ENCODE data around the gene NEXN. TPM values are rescaled to one million over a fixed set of nuclear protein-coding genes. Genes with fewer than 3 reads are reported as not detected.

Gene NEXN
- polyA plus RNA-seq (2011; rRNA removed), result 7.8 and 16.9 TPM in 2 replicates
- 3.6 and 6.7 TPM in 2 replicates for polyA minus RNA-seq (2011; rRNA and poly(A)+ RNA removed)

DNA sequence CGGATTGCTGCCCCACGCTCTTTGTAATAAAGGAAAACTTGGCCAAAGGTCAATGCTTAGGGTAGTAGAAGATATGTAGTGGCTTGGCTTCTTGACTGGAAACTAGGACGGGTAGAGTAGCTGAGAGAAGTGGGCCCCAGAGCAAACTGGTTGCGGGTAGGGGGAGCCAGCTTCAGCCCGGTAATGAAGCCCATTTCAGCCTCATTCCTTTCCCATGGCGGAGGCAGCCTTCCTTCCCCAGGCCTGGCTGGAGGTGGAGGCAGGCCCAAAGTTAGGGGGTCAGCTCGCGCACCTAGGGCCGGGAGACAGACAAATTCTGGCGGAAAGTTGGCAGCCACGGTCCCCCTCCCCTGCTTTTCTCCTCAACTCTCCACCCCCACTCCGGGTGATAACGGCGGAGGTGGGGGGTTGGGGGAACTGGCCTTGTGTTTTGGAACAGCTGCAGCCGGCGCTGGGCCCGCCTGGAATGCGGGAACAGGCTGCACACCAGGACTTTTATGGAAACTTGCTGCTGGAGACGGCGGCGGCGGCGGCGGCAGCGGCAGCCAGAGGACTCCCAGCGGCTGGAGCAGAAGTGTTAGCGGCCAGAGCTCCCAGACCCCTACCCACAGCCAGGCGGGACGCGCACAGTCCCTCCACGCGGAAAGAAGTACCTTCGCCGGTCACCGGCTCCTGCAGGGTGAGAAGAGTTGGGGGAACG, at the start of gene NEXN:
Gene NEXN, plus strand, starts transcription at position 544 of the 700 bp plus-strand sequence. CDS start 27,483 bp downstream, outside the sequence.
- Histone ChIP-seq H3K36me3 (ENCODE audit: control insufficient read depth, insufficient read depth, low read length) (peaks cover 1% of the 10 kb centered on the region; the same call in 1 of the 2 replicates), H3K27me3 (ENCODE audit: control insufficient read depth, insufficient read depth, low read length) (no peaks in the 10 kb centered on the region), H3K4me3 (ENCODE audit: low read depth, low read length) (peak within 1 kb of the TSS; percentile 77)
- TF ChIP-seq, protein P1, sequence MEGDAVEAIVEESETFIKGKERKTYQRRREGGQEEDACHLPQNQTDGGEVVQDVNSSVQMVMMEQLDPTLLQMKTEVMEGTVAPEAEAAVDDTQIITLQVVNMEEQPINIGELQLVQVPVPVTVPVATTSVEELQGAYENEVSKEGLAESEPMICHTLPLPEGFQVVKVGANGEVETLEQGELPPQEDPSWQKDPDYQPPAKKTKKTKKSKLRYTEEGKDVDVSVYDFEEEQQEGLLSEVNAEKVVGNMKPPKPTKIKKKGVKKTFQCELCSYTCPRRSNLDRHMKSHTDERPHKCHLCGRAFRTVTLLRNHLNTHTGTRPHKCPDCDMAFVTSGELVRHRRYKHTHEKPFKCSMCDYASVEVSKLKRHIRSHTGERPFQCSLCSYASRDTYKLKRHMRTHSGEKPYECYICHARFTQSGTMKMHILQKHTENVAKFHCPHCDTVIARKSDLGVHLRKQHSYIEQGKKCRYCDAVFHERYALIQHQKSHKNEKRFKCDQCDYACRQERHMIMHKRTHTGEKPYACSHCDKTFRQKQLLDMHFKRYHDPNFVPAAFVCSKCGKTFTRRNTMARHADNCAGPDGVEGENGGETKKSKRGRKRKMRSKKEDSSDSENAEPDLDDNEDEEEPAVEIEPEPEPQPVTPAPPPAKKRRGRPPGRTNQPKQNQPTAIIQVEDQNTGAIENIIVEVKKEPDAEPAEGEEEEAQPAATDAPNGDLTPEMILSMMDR (IDR thresholded peaks at IDR 0.05; ENCODE audit: insufficient read depth, low read depth, low read length), result peak; percentile 36
- ChIA-PET CTCF (interaction anchor here (1.4 kb wide), 1 partner anchor 232 kb away, joined by 3 read pairs; no protein-coding TSS in a partner anchor), POLR2A (interaction anchor here (0.5 to 0.7 kb wide), 2 partner anchors 43 to 351 kb away, joined by 3 to 13 read pairs; no protein-coding TSS in a partner anchor)
- DNase-seq (ENCODE audit: low read depth), result peak; percentile 21

DNA sequence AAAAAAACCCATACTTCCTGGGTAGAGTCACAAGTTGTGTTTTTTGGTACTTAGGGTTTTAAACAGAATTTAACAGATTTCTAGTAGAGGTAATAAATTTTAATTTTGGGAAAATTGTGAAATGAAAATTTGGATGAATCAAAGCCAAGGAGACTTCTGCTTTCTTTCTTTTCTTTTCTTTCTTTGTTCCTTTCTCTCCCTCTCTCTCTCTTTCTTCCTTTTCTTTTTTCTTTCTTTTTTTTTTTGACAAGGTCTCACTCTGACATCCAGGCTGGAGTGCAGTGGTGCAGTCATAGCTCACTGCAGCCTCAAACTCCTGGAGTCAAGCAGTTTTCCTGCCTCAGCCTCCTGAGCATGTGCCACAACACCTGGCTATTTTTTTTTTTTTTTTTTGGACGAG, 46.9 kb upstream of the NEXN start:
- TF ChIP-seq, protein P1 (IDR thresholded peaks at IDR 0.05; ENCODE audit: insufficient read depth, low read depth, low read length), result no peak
- no peak for DNase-seq (ENCODE audit: low read depth)
- POLR2A ChIA-PET, result interaction anchor here (0.7 to 0.8 kb wide), 2 partner anchors 11 to 168 kb away, joined by 5 read pairs; no protein-coding TSS in a partner anchor
- Histone ChIP-seq H3K4me3 (ENCODE audit: low read depth, low read length) (no peak overlapping the region), H3K27me3 (ENCODE audit: control insufficient read depth, insufficient read depth, low read length) (no peaks in the 10 kb centered on the region), H3K36me3 (ENCODE audit: control insufficient read depth, insufficient read depth, low read length) (0 out of 2 replicates have a peak, but pooled peaks cover 1% of the 10 kb centered on the region)
- CTCF ChIA-PET, result no interaction called here

DNA sequence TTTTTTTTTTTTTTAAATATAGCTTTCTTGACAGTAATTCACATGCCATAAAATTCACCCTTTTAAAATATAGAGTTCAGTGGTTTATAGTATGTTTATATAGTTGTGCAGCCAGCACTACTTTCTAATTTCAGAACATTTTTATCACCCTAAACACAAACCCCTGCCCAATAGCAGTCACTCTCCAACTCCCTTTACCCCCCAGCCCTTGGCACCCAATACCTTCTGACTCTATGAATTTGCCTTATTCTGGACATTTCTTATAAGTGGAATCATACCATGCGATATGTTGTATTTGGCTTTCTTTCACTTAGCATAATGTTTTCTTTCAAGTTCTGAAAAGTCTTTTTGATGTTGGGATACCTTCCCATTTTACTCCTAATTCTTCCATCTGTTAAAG, 42.5 kb upstream of the NEXN start:
- no peaks in the 10 kb centered on the region for H3K27me3 ChIP-seq (ENCODE audit: control insufficient read depth, insufficient read depth, low read length)
- POLR2A ChIA-PET, result no interaction called here
- H3K36me3 ChIP-seq (ENCODE audit: control insufficient read depth, insufficient read depth, low read length), result no peaks in the 10 kb centered on the region
- DNase-seq (ENCODE audit: low read depth), result no peak
- H3K4me3 ChIP-seq (ENCODE audit: low read depth, low read length), result no peak overlapping the region
- CTCF ChIA-PET, result interaction anchor here (0.6 to 1.6 kb wide), 2 partner anchors 12 to 14 kb away, joined by 3 read pairs; no protein-coding TSS in a partner anchor
- TF ChIP-seq, protein P1 (IDR thresholded peaks at IDR 0.05; ENCODE audit: insufficient read depth, low read depth, low read length), result no peak

DNA sequence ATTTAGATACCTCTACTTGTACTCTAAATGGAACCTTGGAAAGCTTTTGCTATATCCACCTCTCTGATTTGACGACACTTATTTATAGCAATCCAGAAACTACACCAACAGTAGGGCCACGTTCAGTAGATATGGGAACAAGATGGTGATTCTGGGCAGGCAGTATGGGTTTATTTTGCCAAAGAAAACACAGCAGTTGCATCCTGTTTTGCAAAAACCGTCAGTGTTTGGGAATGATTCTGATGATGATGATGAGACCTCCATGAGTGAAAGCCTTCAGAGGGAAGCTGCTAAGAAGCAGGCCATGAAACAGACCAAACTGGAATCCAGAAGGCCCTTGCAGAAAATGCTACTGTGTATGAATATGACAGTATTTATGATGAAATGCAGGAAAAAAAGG, 41.5 kb upstream of the NEXN start:
- ChIA-PET CTCF (interaction anchor here (1.6 kb wide), 1 partner anchor 11 kb away, joined by 3 read pairs; no protein-coding TSS in a partner anchor), POLR2A (no interaction called here)
- Histone ChIP-seq H3K4me3 (ENCODE audit: low read depth, low read length) (no peak overlapping the region), H3K36me3 (ENCODE audit: control insufficient read depth, insufficient read depth, low read length) (no peaks in the 10 kb centered on the region), H3K27me3 (ENCODE audit: control insufficient read depth, insufficient read depth, low read length) (no peaks in the 10 kb centered on the region)
- DNase-seq (ENCODE audit: low read depth), result no peak
- TF ChIP-seq, protein P1 (IDR thresholded peaks at IDR 0.05; ENCODE audit: insufficient read depth, low read depth, low read length), result no peak

DNA sequence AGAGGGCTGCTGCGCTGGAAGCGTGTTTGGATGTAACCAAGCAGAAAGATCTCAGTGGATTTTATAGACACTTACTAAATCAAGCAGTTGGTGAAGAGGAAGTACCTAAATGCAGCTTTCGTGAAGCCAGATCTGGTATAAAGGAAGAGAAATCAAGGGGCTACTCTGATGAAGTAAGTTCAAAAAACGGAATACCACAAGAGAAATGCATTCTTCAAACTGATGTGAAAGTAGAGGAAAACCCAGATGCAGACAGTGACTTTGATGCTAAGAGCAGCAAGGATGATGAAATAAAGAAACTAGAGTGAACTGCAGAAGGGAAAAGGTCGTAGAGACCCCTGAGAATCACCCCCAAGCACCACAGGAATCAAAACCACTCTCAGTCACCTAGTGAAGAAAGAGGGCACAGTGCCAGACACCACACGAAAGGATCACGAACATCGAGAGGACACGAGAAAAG, 40.8 kb upstream of the NEXN start:
- ChIA-PET CTCF (no interaction called here), POLR2A (no interaction called here)
- DNase-seq (ENCODE audit: low read depth), result no peak
- Histone ChIP-seq H3K4me3 (ENCODE audit: low read depth, low read length) (no peak overlapping the region), H3K27me3 (ENCODE audit: control insufficient read depth, insufficient read depth, low read length) (no peaks in the 10 kb centered on the region), H3K36me3 (ENCODE audit: control insufficient read depth, insufficient read depth, low read length) (no peaks in the 10 kb centered on the region)
- TF ChIP-seq, protein P1 (IDR thresholded peaks at IDR 0.05; ENCODE audit: insufficient read depth, low read depth, low read length), result no peak
